ENCODE results near the gene AGAP1.

Gene AGAP1

GRCh38 chr2:235860871-235861270, 367.0 kb downstream of the AGAP1 start:
- 87 to 100% methylated on average over 3 of the region's 3 CpGs for WGBS, 2 experiments

GRCh38 chr2:235861383-235861782, 367.5 kb downstream of the AGAP1 start:
- Histone ChIP-seq H3K9me3 (ENCODE audit: control insufficient read depth, low read length) (no peaks in the 10 kb centered on the region), H3K4me1 (ENCODE audit: control insufficient read depth, insufficient read depth, low read length) (peaks cover 12% of the 10 kb centered on the region)

More at GRCh38 chr2:235860871-235861270, 367.0 kb downstream of the AGAP1 start:
- Histone ChIP-seq H3K9me3 (ENCODE audit: control insufficient read depth, low read length) (no peaks in the 10 kb centered on the region), H3K4me3 (ENCODE audit: insufficient read depth, low read depth, low read length) (no peak overlapping the region), H3K27me3 (ENCODE audit: control insufficient read depth, insufficient read depth, low read length, poor library complexity, severe bottlenecking) (no peaks in the 10 kb centered on the region), H3K4me1 (ENCODE audit: control insufficient read depth, insufficient read depth, low read length) (peaks cover 12% of the 10 kb centered on the region), H3K27ac (ENCODE audit: insufficient read depth, low read depth, low read length, poor library complexity, severe bottlenecking) (no peak overlapping the region), H3K36me3 (ENCODE audit: control insufficient read depth, insufficient read depth, low read length) (no peaks in the 10 kb centered on the region)

DNA sequence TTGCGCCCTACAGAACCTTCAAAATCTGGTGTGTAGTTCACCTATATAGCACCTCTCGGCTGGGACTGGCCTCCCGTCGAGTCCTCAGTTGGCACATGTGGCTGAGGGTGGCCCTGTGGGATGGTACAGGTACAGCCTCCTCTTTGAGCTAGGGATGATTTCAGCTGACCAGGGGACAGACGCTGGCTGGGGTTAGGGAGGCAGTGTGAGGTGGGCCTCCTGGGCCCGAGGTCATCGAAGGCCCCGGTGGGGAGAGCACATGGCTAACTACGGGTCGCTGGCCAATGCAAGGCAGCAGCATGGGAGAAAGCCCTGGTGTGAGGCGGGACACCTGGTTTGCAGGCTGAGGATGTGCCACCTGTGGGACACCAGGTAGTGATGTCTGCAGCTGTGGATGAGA, 369.6 kb downstream of the AGAP1 start:
- H3K9me3 ChIP-seq (ENCODE audit: control insufficient read depth, low read length) = no peaks in the 10 kb centered on the region
- no peaks in the 10 kb centered on the region for H3K36me3 ChIP-seq (ENCODE audit: control insufficient read depth, insufficient read depth, low read length)
- no peak overlapping the region for H3K4me3 ChIP-seq (ENCODE audit: insufficient read depth, low read depth, low read length)
- no peak overlapping the region for H3K27ac ChIP-seq (ENCODE audit: insufficient read depth, low read depth, low read length, poor library complexity, severe bottlenecking)
- peaks cover 17% of the 10 kb centered on the region for H3K4me1 ChIP-seq (ENCODE audit: control insufficient read depth, insufficient read depth, low read length)
- H3K27me3 ChIP-seq (ENCODE audit: control insufficient read depth, insufficient read depth, low read length, poor library complexity, severe bottlenecking) = no peaks in the 10 kb centered on the region
- 96% methylated on average over 11 of the region's 11 CpGs for WGBS, 2 experiments

More at GRCh38 chr2:235861383-235861782, 367.5 kb downstream of the AGAP1 start:
- WGBS, 2 experiments = 90 to 93% methylated on average over 3 of the region's 3 CpGs
- Histone ChIP-seq H3K27ac (ENCODE audit: insufficient read depth, low read depth, low read length, poor library complexity, severe bottlenecking) (no peak overlapping the region), H3K4me3 (ENCODE audit: insufficient read depth, low read depth, low read length) (no peak overlapping the region), H3K36me3 (ENCODE audit: control insufficient read depth, insufficient read depth, low read length) (no peaks in the 10 kb centered on the region), H3K27me3 (ENCODE audit: control insufficient read depth, insufficient read depth, low read length, poor library complexity, severe bottlenecking) (no peaks in the 10 kb centered on the region)

GRCh38 chr2:235864302-235864701, 370.5 kb downstream of the AGAP1 start:
- 90 to 92% methylated on average over 17 of the region's 17 CpGs for WGBS, 2 experiments
- Histone ChIP-seq H3K27ac (ENCODE audit: insufficient read depth, low read depth, low read length, poor library complexity, severe bottlenecking) (no peak overlapping the region), H3K4me1 (ENCODE audit: control insufficient read depth, insufficient read depth, low read length) (peaks cover 13% of the 10 kb centered on the region), H3K9me3 (ENCODE audit: control insufficient read depth, low read length) (no peaks in the 10 kb centered on the region), H3K27me3 (ENCODE audit: control insufficient read depth, insufficient read depth, low read length, poor library complexity, severe bottlenecking) (no peaks in the 10 kb centered on the region), H3K36me3 (ENCODE audit: control insufficient read depth, insufficient read depth, low read length) (no peaks in the 10 kb centered on the region), H3K4me3 (ENCODE audit: insufficient read depth, low read depth, low read length) (no peak overlapping the region)

GRCh38 chr2:235864733-235865515, 371.1 kb downstream of the AGAP1 start:
- Histone ChIP-seq H3K27ac (ENCODE audit: insufficient read depth, low read depth, low read length, poor library complexity, severe bottlenecking) (no peak overlapping the region), H3K4me1 (ENCODE audit: control insufficient read depth, insufficient read depth, low read length) (peaks cover 6% of the 10 kb centered on the region), H3K4me3 (ENCODE audit: insufficient read depth, low read depth, low read length) (no peak overlapping the region), H3K9me3 (ENCODE audit: control insufficient read depth, low read length) (no peaks in the 10 kb centered on the region), H3K36me3 (ENCODE audit: control insufficient read depth, insufficient read depth, low read length) (no peaks in the 10 kb centered on the region), H3K27me3 (ENCODE audit: control insufficient read depth, insufficient read depth, low read length, poor library complexity, severe bottlenecking) (no peaks in the 10 kb centered on the region)
- 80 to 83% methylated on average over 25 to 27 of the region's 27 CpGs for WGBS, 2 experiments

- Histone ChIP-seq H3K4me1 (ENCODE audit: control insufficient read depth, insufficient read depth, low read length) (peaks cover 5% of the 10 kb centered on the region), H3K4me3 (ENCODE audit: insufficient read depth, low read depth, low read length) (no peak overlapping the region), H3K9me3 (ENCODE audit: control insufficient read depth, low read length) (no peaks in the 10 kb centered on the region), H3K27ac (ENCODE audit: insufficient read depth, low read depth, low read length, poor library complexity, severe bottlenecking) (no peak overlapping the region), H3K36me3 (ENCODE audit: control insufficient read depth, insufficient read depth, low read length) (no peaks in the 10 kb centered on the region), H3K27me3 (ENCODE audit: control insufficient read depth, insufficient read depth, low read length, poor library complexity, severe bottlenecking) (no peaks in the 10 kb centered on the region)
- WGBS, 2 experiments = 95 to 98% methylated on average over 4 of the region's 4 CpGs
These were observed 372.5 kb downstream of the AGAP1 start for GRCh38 chr2:235866373-235866772.

DNA sequence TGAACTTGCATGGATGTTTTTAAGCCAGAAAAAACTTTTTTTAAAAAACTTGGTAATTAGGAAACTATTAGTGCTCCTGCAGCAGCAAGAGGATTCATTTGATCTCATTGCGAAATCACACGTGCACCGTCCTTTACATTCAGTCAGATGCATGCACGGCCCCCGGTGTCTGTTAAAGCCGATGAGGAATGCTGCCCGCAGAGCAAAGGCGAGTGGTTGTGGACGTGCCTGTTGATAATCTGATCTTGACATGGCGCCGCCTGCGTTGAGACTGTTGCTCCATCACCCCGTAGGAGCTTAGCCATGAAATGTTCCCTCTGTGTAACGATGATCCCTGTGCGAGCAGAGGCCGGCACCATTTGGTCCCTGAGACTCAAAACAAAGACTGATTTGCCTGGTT, 374.4 kb downstream of the AGAP1 start:
- no peak overlapping the region for H3K4me3 ChIP-seq (ENCODE audit: insufficient read depth, low read depth, low read length)
- H3K4me1 ChIP-seq (ENCODE audit: control insufficient read depth, insufficient read depth, low read length) = peaks cover 5% of the 10 kb centered on the region
- WGBS, 2 experiments = 92% methylated on average over 16 of the region's 16 CpGs

DNA sequence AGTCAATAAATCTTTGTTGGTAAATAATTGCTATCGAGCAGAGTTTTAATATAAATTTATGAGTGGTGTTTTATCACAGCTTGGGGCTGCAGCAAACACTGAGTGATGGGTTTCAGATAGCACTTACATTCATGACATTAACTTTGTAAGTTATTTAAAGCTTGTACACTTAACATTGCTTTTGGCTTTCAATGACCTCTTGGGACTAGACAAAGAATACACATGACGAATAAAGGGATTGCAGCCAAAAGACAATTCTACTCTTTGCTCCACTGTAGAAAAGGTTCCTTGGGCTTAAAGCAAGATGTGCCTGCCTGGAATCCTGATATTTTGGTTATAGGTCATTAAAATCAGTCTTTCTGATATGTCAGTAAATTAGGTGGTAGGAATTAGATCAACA, 374.8 kb downstream of the AGAP1 start:
- 94 to 100% methylated on average over 2 of the region's 2 CpGs for WGBS, 2 experiments
- H3K4me3 ChIP-seq (ENCODE audit: insufficient read depth, low read depth, low read length) = no peak overlapping the region
- H3K27me3 ChIP-seq (ENCODE audit: control insufficient read depth, insufficient read depth, low read length, poor library complexity, severe bottlenecking) = no peaks in the 10 kb centered on the region

More for the DNA sequence above, 374.4 kb downstream of the AGAP1 start:
- Histone ChIP-seq H3K9me3 (ENCODE audit: control insufficient read depth, low read length) (no peaks in the 10 kb centered on the region), H3K27me3 (ENCODE audit: control insufficient read depth, insufficient read depth, low read length, poor library complexity, severe bottlenecking) (no peaks in the 10 kb centered on the region), H3K36me3 (ENCODE audit: control insufficient read depth, insufficient read depth, low read length) (no peaks in the 10 kb centered on the region), H3K27ac (ENCODE audit: insufficient read depth, low read depth, low read length, poor library complexity, severe bottlenecking) (no peak overlapping the region)

GRCh38 chr2:235870515-235870914, 376.7 kb downstream of the AGAP1 start:
- Histone ChIP-seq H3K9me3 (ENCODE audit: control insufficient read depth, low read length) (no peaks in the 10 kb centered on the region), H3K4me1 (ENCODE audit: control insufficient read depth, insufficient read depth, low read length) (peaks cover 5% of the 10 kb centered on the region), H3K27ac (ENCODE audit: insufficient read depth, low read depth, low read length, poor library complexity, severe bottlenecking) (no peak overlapping the region), H3K27me3 (ENCODE audit: control insufficient read depth, insufficient read depth, low read length, poor library complexity, severe bottlenecking) (no peaks in the 10 kb centered on the region), H3K4me3 (ENCODE audit: insufficient read depth, low read depth, low read length) (no peak overlapping the region), H3K36me3 (ENCODE audit: control insufficient read depth, insufficient read depth, low read length) (no peaks in the 10 kb centered on the region)
- 92 to 93% methylated on average over 1 of the region's 1 CpG for WGBS, 2 experiments

More for the DNA sequence above, 374.8 kb downstream of the AGAP1 start:
- no peaks in the 10 kb centered on the region for H3K9me3 ChIP-seq (ENCODE audit: control insufficient read depth, low read length)
- H3K36me3 ChIP-seq (ENCODE audit: control insufficient read depth, insufficient read depth, low read length) = no peaks in the 10 kb centered on the region
- H3K27ac ChIP-seq (ENCODE audit: insufficient read depth, low read depth, low read length, poor library complexity, severe bottlenecking) = no peak overlapping the region
- peaks cover 5% of the 10 kb centered on the region for H3K4me1 ChIP-seq (ENCODE audit: control insufficient read depth, insufficient read depth, low read length)

DNA sequence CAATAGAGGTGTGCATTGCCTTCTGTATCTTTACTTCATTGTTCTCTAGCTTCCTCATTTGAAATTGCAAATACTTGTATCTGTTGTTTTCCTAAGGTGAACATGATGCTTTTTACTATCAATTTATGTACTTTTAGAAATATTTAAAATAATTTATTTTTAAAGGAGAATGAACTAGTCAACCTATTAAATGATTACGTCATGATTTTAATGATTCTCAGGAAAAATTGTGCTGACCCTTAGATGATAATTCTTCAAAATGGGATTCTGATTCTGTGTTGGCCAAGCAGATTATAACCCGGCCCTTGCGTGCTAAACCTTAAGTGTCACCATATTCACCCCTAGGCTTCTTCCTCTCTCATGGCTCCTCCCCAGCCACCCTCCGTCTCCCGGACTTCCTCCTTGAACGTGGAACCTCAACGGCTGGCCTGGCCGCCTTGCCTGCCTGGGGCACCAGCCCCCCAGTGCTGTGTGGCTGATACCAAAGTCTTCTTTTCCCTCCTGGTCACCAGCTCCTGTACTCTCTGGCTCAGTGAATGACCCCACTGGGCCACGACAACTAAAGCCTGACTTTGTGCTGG, 382.3 kb downstream of the AGAP1 start:
- Histone ChIP-seq H3K27me3 (ENCODE audit: control insufficient read depth, insufficient read depth, low read length, poor library complexity, severe bottlenecking) (no peaks in the 10 kb centered on the region), H3K4me3 (ENCODE audit: insufficient read depth, low read depth, low read length) (no peak overlapping the region), H3K36me3 (ENCODE audit: control insufficient read depth, insufficient read depth, low read length) (no peaks in the 10 kb centered on the region), H3K9me3 (ENCODE audit: control insufficient read depth, low read length) (no peaks in the 10 kb centered on the region), H3K4me1 (ENCODE audit: control insufficient read depth, insufficient read depth, low read length) (no peaks in the 10 kb centered on the region), H3K27ac (ENCODE audit: insufficient read depth, low read depth, low read length, poor library complexity, severe bottlenecking) (no peak overlapping the region)
- 92 to 94% methylated on average over 9 of the region's 9 CpGs for WGBS, 2 experiments
